Endodermal cell (in vitro differentiated cells): ENCODE results near the gene GZMB. TPM values are rescaled to one million over a fixed set of nuclear protein-coding genes. Genes with fewer than 3 reads are reported as not detected.
A peak's percentile ranks its signal among the peaks of the same experiment; 100 is the strongest.

Experiments used
- DNase-seq: peaks from one replicate; pipeline ENCODE4 v3.0.0-alpha.2; 2017
- H3K27ac ChIP-seq: 2 replicates; pipeline ENCODE4 v1.5.1; 2013; ENCODE audit warnings: mild to moderate bottlenecking, low read depth, low read length, moderate library complexity
- H3K27me3 ChIP-seq: 2 replicates; pipeline ENCODE4 v1.6.1; 2013; ENCODE audit warnings: mild to moderate bottlenecking, low read length, moderate library complexity; ENCODE audit not compliant: insufficient read depth, control insufficient read depth, poor library complexity, severe bottlenecking
- H3K36me3 ChIP-seq: 2 replicates; pipeline ENCODE4 v1.7.0; 2013; ENCODE audit warnings: mild to moderate bottlenecking, low read length, moderate library complexity; ENCODE audit not compliant: control insufficient read depth, insufficient read depth
- H3K4me1 ChIP-seq: one replicate; pipeline ENCODE4 v1.7.0; 2013; ENCODE audit warnings: low read length; ENCODE audit not compliant: control insufficient read depth, insufficient read depth
- H3K4me3 ChIP-seq: 2 replicates; pipeline ENCODE4 v1.5.1; 2013; ENCODE audit warnings: mild to moderate bottlenecking, low read length, moderate library complexity
- H3K9ac ChIP-seq: 2 replicates; pipeline ENCODE4 v1.6.1; 2013; ENCODE audit warnings: mild to moderate bottlenecking, low read length, moderate library complexity; ENCODE audit not compliant: poor library complexity, severe bottlenecking; ENCODE audit errors: extremely low read depth
- H3K9me3 ChIP-seq: 2 replicates; pipeline ENCODE4 v1.6.1; 2013; ENCODE audit warnings: mild to moderate bottlenecking, low read length, moderate library complexity; ENCODE audit not compliant: control insufficient read depth
- H3K27ac Mint-ChIP-seq: 2 replicates; pipeline ENCODE4 v1.8.0; 2020; ENCODE audit warnings: mixed read lengths
- H3K27me3 Mint-ChIP-seq: 2 replicates; pipeline ENCODE4 v1.8.0; 2021; ENCODE audit warnings: mild to moderate bottlenecking, mixed read lengths; ENCODE audit not compliant: insufficient read depth
- H3K36me3 Mint-ChIP-seq: 2 replicates; pipeline ENCODE4 v1.8.0; 2020; ENCODE audit warnings: low read depth, mixed read lengths
- H3K4me1 Mint-ChIP-seq: 2 replicates; pipeline ENCODE4 v1.8.0; 2020; ENCODE audit warnings: mixed read lengths
- H3K4me3 Mint-ChIP-seq: 2 replicates; pipeline ENCODE4 v1.8.0; 2020; ENCODE audit warnings: mild to moderate bottlenecking, moderate library complexity, mixed read lengths
- H3K9me3 Mint-ChIP-seq: 2 replicates; pipeline ENCODE4 v1.8.0; 2020; ENCODE audit warnings: mild to moderate bottlenecking, mixed read lengths
- WGBS, 2 experiments: methylation state at CpG; one replicate each; pipeline versions ENCODE4 v1.1.5 to v1.1.7; 2013; ENCODE audit warnings: missing lambda C conversion rate in 2 of 2, mixed read lengths in 1 of 2; ENCODE audit not compliant: insufficient coverage in 1 of 2, insufficient read length in 1 of 2; 5-methylcytosine and 5-hydroxymethylcytosine counted together
- total RNA-seq, 2 donors: library from RNA; stranded (reverse); fragmentation: NEBNext Ultra II Directional in 1 of 2; extraction: Animal tissue kit (Norgen Biotek cat#: 25700) in 1 of 2; gene quantifications; 2 replicates in 1 of 2; 3 replicates in 1 of 2; pipeline ENCODE4 v1.2.1, GENCODE V29; 2021
- TF ChIP-seq, protein P1 (sequence below): fragments of 200-600 bp; sonication (generic); conservative IDR thresholded peaks from 2 replicates; pipeline ENCODE4 v1.5.0; 2021; ENCODE audit warnings: antibody characterized with exemption, mild to moderate bottlenecking

GZMB gene
- total RNA-seq, 2 donors from 2014 or later: not detected

DNA sequence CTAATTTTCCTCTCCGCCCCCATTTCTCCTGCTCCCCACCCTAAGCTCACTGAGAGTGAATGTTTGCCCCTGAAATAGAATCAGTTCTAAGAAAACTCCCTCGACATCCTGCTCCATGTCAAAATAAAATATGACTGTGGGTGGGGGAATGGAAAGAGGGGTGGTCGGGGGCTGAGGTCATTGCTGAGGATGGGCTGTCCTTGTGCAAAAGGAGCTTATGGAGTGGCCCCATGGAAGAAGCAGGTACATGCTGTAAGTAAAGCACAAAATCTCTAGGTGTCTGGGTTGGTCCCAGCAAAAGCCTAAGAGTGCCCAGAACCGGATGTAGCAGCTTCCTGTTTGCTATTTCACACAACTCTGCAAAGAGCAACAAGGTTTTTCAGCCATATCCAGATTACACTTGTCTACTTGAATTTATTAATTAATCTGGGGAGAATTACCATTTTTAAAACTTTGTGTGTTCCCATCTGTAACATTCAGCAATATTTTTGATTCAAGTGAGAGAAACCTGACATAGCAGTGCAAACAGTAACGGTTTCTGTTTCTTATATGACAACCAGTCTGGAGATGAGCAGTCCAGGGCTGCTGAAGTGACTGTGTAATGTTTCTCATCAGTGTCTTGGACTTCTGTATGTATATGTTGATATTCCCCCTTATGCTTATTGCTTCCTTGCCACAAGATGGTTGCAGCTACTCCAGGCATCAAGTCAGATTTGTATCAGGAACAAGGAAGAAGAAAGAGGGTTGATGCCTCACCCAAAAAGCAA lies 40.4 kb upstream of the GZMB start:
- no peak for DNase-seq
- H3K4me1 ChIP-seq: no peaks in the 10 kb centered on the region
- no peak overlapping the region for H3K27ac ChIP-seq
- Mint-ChIP-seq H3K4me3 (no peak overlapping the region), H3K27me3 (peaks cover 18% of the 10 kb centered on the region), H3K9me3 (no peaks in the 10 kb centered on the region), H3K27ac (no peak overlapping the region), H3K4me1 (peaks cover 2% of the 10 kb centered on the region), H3K36me3 (no peaks in the 10 kb centered on the region)
- TF ChIP-seq, protein P1, sequence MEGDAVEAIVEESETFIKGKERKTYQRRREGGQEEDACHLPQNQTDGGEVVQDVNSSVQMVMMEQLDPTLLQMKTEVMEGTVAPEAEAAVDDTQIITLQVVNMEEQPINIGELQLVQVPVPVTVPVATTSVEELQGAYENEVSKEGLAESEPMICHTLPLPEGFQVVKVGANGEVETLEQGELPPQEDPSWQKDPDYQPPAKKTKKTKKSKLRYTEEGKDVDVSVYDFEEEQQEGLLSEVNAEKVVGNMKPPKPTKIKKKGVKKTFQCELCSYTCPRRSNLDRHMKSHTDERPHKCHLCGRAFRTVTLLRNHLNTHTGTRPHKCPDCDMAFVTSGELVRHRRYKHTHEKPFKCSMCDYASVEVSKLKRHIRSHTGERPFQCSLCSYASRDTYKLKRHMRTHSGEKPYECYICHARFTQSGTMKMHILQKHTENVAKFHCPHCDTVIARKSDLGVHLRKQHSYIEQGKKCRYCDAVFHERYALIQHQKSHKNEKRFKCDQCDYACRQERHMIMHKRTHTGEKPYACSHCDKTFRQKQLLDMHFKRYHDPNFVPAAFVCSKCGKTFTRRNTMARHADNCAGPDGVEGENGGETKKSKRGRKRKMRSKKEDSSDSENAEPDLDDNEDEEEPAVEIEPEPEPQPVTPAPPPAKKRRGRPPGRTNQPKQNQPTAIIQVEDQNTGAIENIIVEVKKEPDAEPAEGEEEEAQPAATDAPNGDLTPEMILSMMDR: no peak
- H3K9me3 ChIP-seq: no peaks in the 10 kb centered on the region
- H3K4me3 ChIP-seq: no peak overlapping the region
- no peaks in the 10 kb centered on the region for H3K27me3 ChIP-seq
- H3K36me3 ChIP-seq: no peaks in the 10 kb centered on the region
- H3K9ac ChIP-seq: no peak overlapping the region
- WGBS, 2 experiments: 91 to 96% methylated on average over 3 to 4 of the region's 5 CpGs

DNA sequence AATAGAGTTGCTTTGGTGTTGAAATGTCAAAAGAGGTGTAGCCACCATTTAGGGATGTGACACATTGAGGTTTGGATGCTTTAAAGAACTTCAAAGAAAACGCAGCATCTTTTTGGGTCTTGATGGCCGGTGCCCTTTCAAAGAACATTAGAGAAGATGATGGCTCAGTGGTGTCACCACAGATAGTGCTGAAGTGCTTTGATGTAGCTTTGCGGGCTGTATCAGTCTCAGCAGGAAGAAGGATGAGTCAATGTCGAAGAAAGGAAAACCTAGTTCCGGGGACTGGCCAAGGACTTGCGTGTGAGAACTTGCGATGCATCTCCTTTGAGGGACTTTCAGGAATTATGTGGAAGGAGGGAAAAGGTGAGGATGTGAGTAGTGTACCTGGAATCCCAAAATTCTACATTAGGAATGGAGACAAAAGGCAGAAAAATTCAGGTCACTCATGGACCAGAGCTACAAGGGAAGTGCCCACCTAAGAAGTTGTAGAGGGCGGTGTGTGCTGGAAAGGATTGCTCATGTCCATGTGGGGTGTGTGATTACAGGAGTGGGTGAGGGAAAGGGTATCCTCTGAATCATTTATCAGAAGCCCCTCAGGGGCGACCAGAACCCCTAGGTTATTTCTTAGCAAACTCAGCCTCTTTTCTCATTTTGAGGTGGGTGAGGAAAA lies 39.7 kb upstream of the GZMB start:
- H3K27me3 Mint-ChIP-seq: peaks cover 15% of the 10 kb centered on the region
- TF ChIP-seq, protein P1: no peak
- no peak overlapping the region for H3K4me3 Mint-ChIP-seq
- H3K27me3 ChIP-seq: no peaks in the 10 kb centered on the region
- H3K4me1 ChIP-seq: no peaks in the 10 kb centered on the region
- no peaks in the 10 kb centered on the region for H3K9me3 Mint-ChIP-seq
- H3K27ac ChIP-seq: no peak overlapping the region
- H3K4me3 ChIP-seq: no peak overlapping the region
- H3K36me3 Mint-ChIP-seq: no peaks in the 10 kb centered on the region
- WGBS, 2 experiments: 78 to 84% methylated on average over 7 to 9 of the region's 9 CpGs
- DNase-seq: peak; percentile 62
- H3K27ac Mint-ChIP-seq: no peak overlapping the region
- no peaks in the 10 kb centered on the region for H3K4me1 Mint-ChIP-seq
- no peaks in the 10 kb centered on the region for H3K9me3 ChIP-seq
- no peaks in the 10 kb centered on the region for H3K36me3 ChIP-seq
- H3K9ac ChIP-seq: no peak overlapping the region

DNA sequence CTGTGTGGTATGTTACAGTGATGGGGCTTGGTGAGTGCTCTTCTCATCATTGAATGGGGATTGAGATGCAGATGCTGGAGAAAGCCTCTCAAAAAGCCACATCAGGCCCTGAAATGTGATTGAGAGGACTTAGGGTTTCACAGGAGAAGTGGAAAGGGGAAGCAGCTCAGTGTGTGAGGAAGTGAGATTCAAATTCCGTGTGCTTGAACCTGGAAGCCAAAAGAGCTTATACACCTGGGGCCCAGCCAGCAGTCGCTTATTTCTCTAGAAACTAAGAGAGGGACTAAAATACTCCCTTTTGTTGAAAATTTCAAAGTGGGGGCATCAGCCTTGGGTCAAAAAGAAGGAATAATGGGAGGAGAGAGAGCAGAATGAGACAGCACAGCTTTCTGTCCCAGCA lies 39.1 kb upstream of the GZMB start:
- Histone ChIP-seq H3K9me3 (no peaks in the 10 kb centered on the region), H3K36me3 (no peaks in the 10 kb centered on the region), H3K4me1 (no peaks in the 10 kb centered on the region), H3K4me3 (no peak overlapping the region), H3K9ac (no peak overlapping the region), H3K27me3 (no peaks in the 10 kb centered on the region), H3K27ac (no peak overlapping the region)
- Mint-ChIP-seq H3K9me3 (no peaks in the 10 kb centered on the region), H3K4me1 (no peaks in the 10 kb centered on the region), H3K27me3 (peaks cover 11% of the 10 kb centered on the region), H3K4me3 (no peak overlapping the region), H3K36me3 (no peaks in the 10 kb centered on the region), H3K27ac (no peak overlapping the region)
- DNase-seq: no peak
- TF ChIP-seq, protein P1: no peak
- WGBS, 2 experiments: 70 to 80% methylated on average over 2 of the region's 2 CpGs
